Fibroblast of villous mesenchyme (primary cell): Measurements from ENCODE around the gene S100A9. TPM values are rescaled to one million over a fixed set of nuclear protein-coding genes. Genes with fewer than 3 reads are reported as not detected.

Source experiments
- DNase-seq: peaks from one replicate; pipeline ENCODE4 v3.0.0-alpha.2; 2010; ENCODE audit warnings: low read depth
- H3K4me3 ChIP-seq: 2 replicates; pipeline ENCODE4 v1.5.1; 2011; ENCODE audit warnings: low read depth, mild to moderate bottlenecking, low read length
- total RNA-seq: library from RNA; depleted of rRNA; stranded (reverse); fragments of >200 nt; gene quantifications from 2 replicates; pipeline ENCODE4 v1.2.3, GENCODE V29; 2012
- TF ChIP-seq, protein P1 (sequence below): IDR thresholded peaks from 2 replicates; pipeline ENCODE4 v1.5.1; 2012; ENCODE audit warnings: low read depth, mild to moderate bottlenecking, low read length; ENCODE audit not compliant: insufficient read depth

S100A9 gene
- total RNA-seq, 1 donor: not detected

DNA sequence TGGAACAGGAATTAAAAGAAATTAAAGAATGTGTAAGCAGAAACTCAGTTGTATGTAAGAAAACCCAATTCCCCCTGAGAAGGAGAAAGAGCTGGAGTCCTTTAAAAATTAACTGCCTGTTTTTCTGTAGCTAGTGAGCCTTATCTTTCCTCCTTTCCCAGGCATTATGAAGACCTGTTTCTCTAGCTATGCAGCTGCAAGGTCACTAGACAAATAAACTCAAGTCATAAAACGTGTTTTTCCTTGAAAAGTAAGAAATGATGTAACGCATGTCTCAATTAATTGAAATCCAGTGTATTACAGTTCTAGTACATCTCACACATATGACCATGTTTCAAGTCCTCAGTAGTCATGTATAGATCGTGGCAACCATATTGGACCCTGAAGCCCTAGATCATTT, 12.5 kb downstream of the S100A9 start:
- DNase-seq: no peak
- TF ChIP-seq, protein P1, sequence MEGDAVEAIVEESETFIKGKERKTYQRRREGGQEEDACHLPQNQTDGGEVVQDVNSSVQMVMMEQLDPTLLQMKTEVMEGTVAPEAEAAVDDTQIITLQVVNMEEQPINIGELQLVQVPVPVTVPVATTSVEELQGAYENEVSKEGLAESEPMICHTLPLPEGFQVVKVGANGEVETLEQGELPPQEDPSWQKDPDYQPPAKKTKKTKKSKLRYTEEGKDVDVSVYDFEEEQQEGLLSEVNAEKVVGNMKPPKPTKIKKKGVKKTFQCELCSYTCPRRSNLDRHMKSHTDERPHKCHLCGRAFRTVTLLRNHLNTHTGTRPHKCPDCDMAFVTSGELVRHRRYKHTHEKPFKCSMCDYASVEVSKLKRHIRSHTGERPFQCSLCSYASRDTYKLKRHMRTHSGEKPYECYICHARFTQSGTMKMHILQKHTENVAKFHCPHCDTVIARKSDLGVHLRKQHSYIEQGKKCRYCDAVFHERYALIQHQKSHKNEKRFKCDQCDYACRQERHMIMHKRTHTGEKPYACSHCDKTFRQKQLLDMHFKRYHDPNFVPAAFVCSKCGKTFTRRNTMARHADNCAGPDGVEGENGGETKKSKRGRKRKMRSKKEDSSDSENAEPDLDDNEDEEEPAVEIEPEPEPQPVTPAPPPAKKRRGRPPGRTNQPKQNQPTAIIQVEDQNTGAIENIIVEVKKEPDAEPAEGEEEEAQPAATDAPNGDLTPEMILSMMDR: no peak
- H3K4me3 ChIP-seq: no peak overlapping the region

DNA sequence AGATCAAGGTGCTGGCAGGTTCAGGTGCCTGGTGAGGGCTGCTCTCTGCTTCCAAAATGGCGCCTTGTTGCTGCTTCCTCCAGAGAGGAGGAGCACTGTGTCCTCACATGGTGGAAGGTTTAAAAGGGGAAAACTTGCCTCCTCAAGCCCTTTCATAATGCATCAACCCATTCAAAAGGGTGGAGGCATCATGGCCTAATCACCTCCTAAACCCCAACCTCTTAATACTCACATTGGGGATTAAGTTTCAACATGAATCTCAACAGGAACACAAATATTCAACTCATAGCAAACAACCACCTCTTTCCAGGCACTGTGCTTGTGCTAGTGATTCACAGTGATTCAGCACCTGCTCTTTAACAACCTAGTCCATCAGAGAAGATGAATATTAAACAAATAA, 13.6 kb downstream of the S100A9 start:
- DNase-seq: no peak
- H3K4me3 ChIP-seq: no peak overlapping the region
- TF ChIP-seq, protein P1: no peak

DNA sequence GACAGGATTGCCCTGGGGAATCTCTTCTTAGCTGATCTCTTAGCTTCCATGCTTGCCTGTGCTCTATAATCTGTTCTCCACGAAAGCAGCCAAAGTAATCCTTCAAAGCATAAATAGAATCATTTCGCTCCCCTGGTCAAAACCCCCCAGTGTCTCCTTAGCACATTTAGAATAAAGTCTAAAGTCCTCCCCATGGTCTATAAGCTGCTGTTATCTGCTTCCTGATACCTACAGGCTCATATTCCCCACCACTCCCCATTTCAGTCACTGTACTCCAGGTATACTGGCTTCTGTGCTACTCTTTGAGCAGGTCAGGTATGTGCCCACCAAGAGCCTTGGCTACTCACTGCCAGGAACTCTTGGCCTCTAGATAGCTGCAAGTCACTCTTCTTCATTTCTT, 14.9 kb downstream of the S100A9 start:
- no peak for DNase-seq
- TF ChIP-seq, protein P1: no peak
- no peak overlapping the region for H3K4me3 ChIP-seq

DNA sequence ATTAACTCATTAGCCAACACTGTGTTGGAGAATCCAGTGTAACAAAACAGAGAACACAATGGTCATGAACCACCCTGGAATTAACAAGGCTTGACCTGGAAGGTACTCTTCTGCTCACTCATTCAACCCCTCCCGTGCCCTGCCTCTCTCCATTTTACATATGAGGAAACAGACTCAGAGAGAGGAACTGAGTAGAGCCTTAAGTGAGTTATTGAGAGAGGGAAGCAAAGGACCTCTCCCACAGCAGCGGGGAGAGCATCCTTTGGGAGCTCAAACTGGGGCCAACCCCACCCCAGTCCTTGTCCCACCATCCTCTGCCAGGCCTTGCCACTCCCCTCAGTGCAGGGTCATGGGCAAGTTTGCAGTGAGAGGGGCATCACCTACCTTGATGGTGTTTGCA, 16.4 kb downstream of the S100A9 start:
- TF ChIP-seq, protein P1: no peak
- no peak for DNase-seq
- no peak overlapping the region for H3K4me3 ChIP-seq

DNA sequence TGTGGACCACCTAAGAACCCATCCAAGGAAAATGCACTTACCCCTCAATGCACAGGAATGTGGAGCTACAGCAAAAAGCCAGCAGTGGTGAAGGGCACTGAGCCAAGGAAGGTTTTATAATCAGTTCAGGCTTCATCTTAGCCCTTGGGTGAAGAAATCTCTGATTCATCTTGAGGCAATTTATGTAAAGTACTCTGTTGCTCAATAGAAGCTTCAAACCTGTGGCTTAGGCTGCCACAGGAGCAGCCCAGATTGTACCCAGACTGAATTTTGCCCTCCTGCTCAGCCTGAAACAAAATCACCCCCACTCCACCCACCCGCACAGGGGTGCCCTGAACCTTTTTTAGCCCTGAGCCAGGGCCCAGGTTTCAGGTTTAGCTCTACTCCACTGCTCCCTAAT, 17.9 kb downstream of the S100A9 start, which contains the start of gene S100A12:
TSS of gene S100A12 (minus strand) at position 111 of the 400 bp plus-strand sequence. CDS start 1,029 bp downstream, outside the sequence.
- DNase-seq: peak; percentile 77
- H3K4me3 ChIP-seq: no peak within 1 kb of the TSS
- TF ChIP-seq, protein P1: no peak

DNA sequence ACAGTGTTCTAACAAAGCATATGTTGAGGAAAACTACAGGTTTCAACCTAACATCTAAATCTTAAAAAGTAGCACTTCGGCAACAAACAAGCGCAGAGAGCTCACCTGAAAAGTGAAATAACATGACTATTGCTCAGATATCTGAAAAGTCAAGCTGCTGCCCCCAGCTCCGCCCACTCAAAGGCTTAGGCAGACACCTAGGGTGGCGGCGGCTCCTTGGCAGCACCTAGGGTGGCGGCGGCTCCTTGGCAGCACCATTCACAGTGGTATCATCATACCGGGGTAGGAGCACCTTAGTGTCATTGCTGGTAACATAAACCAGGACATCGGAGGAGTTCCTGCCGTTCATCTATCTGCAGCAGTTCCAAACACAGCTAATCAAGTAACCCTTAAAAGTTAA, 21.9 kb downstream of the S100A9 start:
- no peak for DNase-seq
- no peak overlapping the region for H3K4me3 ChIP-seq
- TF ChIP-seq, protein P1: no peak

DNA sequence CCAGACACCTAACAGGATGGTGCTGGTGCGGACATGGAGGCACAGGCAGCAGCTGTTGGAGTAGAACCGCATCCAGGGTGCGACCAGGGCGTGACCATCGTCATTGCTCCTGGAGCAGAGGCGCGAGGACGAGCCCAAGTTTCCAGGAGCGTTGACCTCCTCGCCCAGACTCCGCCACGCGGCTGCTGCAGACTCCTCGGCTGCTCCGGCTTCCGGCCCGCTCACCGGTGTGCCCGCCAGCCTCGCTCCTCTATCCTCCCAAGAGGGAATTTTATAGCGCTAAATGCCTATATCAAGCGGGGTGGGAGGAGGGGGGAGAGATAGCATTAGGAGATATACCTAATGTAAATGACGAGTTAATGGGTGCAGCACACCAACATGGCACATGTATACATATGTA, 23.1 kb downstream of the S100A9 start:
- H3K4me3 ChIP-seq: no peak overlapping the region
- no peak for DNase-seq
- TF ChIP-seq, protein P1: no peak
